AG10803 (cell line): ENCODE data around the gene NTRK2.

Experiments used
- DNase-seq: peaks from one replicate; pipeline ENCODE4 v3.0.0; 2010; ENCODE audit warnings: low read depth
- H3K4me3 ChIP-seq: 2 replicates; pipeline ENCODE4 v1.5.1; 2011; ENCODE audit warnings: mild to moderate bottlenecking, low read length, control low read depth
- TF ChIP-seq, protein P1 (sequence below): conservative IDR thresholded peaks from 2 replicates; pipeline ENCODE4 v1.5.1; 2011; ENCODE audit warnings: mild to moderate bottlenecking, low read length, control low read depth, inconsistent platforms

Gene NTRK2

DNA sequence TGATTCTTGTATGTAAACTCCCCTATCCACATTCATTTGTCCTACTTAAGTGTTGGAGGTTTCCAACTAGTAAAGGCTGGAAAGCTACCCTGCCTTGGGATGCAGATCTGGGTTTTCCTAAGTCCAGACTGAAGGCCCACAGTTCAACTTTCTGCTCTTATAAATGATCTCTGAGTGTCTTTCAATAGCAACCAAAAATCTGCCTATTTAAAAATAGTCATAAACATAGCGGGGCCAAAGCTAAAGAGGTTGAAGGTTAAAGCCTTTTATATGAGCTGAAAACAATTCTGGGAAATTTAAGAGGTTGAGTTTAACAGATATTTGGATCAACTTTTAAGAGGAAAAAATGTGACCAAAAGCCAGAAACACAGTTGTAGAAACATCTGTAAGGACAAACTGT lies 87.2 kb downstream of the NTRK2 start:
- H3K4me3 ChIP-seq: no peak overlapping the region
- no peak for DNase-seq
- TF ChIP-seq, protein P1, sequence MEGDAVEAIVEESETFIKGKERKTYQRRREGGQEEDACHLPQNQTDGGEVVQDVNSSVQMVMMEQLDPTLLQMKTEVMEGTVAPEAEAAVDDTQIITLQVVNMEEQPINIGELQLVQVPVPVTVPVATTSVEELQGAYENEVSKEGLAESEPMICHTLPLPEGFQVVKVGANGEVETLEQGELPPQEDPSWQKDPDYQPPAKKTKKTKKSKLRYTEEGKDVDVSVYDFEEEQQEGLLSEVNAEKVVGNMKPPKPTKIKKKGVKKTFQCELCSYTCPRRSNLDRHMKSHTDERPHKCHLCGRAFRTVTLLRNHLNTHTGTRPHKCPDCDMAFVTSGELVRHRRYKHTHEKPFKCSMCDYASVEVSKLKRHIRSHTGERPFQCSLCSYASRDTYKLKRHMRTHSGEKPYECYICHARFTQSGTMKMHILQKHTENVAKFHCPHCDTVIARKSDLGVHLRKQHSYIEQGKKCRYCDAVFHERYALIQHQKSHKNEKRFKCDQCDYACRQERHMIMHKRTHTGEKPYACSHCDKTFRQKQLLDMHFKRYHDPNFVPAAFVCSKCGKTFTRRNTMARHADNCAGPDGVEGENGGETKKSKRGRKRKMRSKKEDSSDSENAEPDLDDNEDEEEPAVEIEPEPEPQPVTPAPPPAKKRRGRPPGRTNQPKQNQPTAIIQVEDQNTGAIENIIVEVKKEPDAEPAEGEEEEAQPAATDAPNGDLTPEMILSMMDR: no peak

DNA sequence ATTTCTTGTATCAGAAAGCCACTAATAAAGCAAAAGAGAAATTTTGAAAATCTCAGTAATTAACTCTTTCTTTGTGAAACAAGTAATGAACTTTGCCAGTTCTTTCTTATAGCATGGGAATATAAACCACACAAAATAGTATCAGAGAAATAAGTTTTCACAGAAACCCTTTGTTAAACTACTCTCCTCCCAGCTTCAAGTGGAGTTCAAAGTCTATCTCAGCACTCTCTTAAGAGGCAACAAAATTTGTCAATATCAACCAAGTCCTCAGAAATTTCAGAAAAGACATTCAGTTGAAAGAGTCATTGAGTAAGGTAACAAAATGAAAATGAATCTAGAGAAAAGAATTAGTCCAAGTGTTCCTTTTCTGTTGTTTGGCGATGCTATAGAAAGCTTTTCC lies 89.3 kb downstream of the NTRK2 start:
- TF ChIP-seq, protein P1: no peak
- H3K4me3 ChIP-seq: no peak overlapping the region
- DNase-seq: no peak

DNA sequence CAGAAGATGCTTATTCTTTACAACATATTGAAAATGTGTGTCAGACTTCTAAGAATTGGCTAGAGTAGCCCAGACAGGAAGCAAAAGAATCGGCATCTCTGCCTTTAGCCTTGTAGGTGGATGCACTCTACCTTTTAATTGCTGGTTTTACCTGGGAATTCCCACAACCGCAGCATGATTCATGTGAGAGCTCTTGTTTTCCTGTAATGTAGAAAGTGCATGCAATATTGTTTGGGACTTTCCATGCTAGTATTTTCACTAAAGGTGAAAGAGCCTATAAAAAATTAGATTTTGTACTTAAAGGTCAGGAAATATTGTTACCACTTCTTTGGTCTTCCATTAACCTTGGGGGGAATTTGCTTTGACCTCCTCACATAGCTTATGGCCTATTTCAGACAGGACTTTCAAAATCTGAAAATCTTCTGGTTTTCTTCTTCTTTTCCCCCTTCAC lies 89.8 kb downstream of the NTRK2 start:
- H3K4me3 ChIP-seq: no peak overlapping the region
- DNase-seq: no peak
- TF ChIP-seq, protein P1: no peak

DNA sequence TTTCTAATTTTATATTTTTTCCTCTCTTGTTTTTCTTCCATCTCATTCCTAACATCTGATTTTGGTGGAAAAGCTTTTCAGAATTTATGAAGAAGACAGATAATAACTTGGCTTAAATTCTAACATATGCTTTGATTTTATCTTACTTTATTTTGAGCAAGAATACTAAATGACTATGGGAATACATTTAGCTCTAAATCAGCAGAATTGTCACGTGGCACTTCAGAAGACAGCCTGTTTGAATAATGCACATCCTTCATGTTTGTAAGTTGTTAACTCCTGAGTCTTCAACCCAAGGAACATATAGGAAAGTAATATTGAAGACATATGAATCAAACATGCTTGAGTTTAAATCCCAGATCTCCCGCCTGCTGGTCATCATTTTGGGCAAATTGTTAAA lies 90.3 kb downstream of the NTRK2 start:
- TF ChIP-seq, protein P1: no peak
- H3K4me3 ChIP-seq: no peak overlapping the region
- no peak for DNase-seq

DNA sequence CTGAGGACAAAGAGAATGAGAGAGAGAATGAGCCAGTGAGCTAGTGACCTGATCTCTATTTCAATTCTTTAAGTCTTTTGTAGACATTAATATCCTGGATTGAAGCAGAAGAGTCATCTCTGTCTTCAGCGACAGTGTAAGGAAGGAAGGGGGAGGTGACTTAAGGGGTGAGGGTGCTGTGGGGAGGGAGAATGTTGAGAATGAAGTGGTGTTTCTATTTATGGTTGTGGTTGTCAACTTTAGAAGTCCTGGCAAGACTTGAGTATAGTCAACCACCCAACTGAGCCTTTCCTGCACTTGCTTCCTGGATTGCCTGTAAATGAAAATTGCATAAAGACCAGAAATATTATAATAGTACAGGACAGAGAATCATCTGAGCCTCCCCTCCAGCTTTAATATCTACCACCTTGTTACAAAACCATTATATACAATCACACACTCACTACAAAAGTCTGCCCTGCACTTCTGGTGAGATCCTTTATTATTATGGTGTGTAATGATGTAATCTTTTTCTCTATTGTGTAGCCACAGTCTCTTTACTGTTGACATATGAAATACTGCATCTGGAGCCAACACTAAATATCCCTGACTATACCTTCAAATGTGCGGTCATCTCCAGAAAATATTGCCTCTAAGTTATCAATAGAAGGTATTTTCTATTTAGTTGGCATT lies 91.7 kb downstream of the NTRK2 start:
- no peak overlapping the region for H3K4me3 ChIP-seq
- TF ChIP-seq, protein P1: no peak
- no peak for DNase-seq

DNA sequence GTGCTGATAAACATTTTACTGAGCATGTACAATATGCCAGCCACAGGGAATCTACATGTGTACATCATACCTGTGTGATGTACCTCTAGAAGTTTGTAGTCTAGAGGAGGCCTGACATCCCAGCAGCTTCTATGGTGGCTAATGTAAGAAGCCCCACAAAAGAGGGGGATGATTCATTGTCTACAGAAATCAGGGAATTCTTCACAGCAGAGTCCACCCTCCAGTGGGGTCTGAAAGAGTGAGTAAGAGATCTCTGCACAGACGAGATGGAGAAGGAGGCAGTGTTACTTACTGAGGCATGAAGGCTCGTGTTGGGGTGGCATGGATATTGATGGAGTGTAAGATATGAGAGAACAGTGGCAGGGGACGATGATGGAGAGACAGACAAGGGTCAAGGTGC lies 103.0 kb downstream of the NTRK2 start:
- TF ChIP-seq, protein P1: no peak
- H3K4me3 ChIP-seq: no peak overlapping the region
- no peak for DNase-seq

DNA sequence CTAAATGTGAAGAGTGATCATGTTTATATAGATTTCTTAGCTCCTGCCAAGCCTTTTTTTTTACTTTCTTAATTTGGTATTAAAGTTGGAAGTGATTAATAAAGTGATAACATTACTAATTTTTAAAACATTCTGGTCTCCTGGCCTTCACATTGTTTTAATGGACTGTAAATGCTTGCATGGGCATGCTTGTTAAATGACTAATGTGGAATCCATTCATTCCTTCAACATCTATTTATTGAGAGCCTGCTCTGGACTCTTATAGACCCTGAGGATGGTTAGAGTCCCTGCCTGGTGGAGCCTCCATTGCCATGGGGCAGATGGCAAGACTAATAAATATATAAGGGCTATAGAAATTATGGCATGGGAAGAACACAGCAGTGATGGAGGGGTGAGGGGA lies 103.5 kb downstream of the NTRK2 start:
- H3K4me3 ChIP-seq: no peak overlapping the region
- TF ChIP-seq, protein P1: no peak
- DNase-seq: peak; percentile 40
